ENCODE results near the gene LHB.
A peak's percentile ranks its signal among the peaks of the same experiment; 100 is the strongest.
"Not testable (repeated sequence)": the region's sequence is repeated elsewhere in the genome, so short reads cannot be mapped to it uniquely, and the experiment has no call there.

DNA sequence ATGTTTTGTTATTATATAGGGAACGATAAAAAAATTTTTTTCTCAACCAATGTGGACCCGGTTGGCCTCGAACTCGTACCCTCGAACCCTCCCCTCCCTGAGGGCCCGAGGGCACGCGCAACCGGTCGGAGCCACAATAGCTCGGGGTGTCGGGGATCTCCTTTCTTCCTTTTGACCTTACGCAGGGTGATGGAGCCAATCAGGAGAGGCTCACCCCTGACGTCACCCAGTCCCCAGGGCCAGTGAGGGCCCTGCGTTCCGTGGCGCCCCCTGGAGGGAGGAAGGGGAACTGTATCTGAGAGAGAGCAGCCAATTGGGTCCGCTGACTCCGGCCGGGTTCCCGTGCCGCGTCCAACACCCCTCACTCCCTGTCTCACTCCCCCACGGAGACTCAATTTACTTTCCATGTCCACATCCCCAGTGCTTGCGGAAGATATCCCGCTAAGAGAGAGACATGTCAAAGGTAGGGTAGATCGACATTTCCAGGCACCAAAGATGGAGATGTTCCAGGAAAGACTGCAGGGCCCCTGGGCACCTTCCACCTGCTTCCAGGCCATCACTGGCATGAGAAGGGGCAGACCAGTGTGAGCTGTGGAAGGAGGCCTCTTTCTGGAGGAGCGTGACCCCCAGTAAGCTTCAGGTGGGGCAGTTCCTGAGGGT is 14.9 kb upstream of the LHB start, which contains the start of gene CGB2:
- TF ChIP-seq, protein P1, sequence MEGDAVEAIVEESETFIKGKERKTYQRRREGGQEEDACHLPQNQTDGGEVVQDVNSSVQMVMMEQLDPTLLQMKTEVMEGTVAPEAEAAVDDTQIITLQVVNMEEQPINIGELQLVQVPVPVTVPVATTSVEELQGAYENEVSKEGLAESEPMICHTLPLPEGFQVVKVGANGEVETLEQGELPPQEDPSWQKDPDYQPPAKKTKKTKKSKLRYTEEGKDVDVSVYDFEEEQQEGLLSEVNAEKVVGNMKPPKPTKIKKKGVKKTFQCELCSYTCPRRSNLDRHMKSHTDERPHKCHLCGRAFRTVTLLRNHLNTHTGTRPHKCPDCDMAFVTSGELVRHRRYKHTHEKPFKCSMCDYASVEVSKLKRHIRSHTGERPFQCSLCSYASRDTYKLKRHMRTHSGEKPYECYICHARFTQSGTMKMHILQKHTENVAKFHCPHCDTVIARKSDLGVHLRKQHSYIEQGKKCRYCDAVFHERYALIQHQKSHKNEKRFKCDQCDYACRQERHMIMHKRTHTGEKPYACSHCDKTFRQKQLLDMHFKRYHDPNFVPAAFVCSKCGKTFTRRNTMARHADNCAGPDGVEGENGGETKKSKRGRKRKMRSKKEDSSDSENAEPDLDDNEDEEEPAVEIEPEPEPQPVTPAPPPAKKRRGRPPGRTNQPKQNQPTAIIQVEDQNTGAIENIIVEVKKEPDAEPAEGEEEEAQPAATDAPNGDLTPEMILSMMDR (IDR thresholded peaks at IDR 0.05; ENCODE audit: insufficient read depth, low read depth, low read length), result peak; percentile 29
- TF ChIP-seq EZH2 (IDR thresholded peaks at IDR 0.05; ENCODE audit: insufficient read depth, low read length), result not testable (repeated sequence)

Data from astrocyte (in vitro differentiated cells and primary cell).